ENCODE measurements around the gene FBXO34.

Gene FBXO34

GRCh38 chr14:55316564-55316963 is 45.3 kb downstream of the FBXO34 start (continued):
- no peak for TF ChIP-seq ZNF565 (CRISPR knock-in tag; conservative IDR thresholded peaks at IDR 0.05; ENCODE audit: low read depth)
- no peak for TF ChIP-seq ZFP30 (CRISPR knock-in tag; IDR thresholded peaks at IDR 0.05)
- no peak for TF ChIP-seq ZC3H10 (CRISPR knock-in tag; IDR thresholded peaks at IDR 0.05)
- TF ChIP-seq ZNF8 (CRISPR knock-in tag; IDR thresholded peaks at IDR 0.05): no peak
- TF ChIP-seq BACH2 (CRISPR knock-in tag; IDR thresholded peaks at IDR 0.05; ENCODE audit: borderline replicate concordance): no peak
- no peak for TF ChIP-seq ZNF70 (CRISPR knock-in tag; IDR thresholded peaks at IDR 0.05)
- TF ChIP-seq, protein P1, sequence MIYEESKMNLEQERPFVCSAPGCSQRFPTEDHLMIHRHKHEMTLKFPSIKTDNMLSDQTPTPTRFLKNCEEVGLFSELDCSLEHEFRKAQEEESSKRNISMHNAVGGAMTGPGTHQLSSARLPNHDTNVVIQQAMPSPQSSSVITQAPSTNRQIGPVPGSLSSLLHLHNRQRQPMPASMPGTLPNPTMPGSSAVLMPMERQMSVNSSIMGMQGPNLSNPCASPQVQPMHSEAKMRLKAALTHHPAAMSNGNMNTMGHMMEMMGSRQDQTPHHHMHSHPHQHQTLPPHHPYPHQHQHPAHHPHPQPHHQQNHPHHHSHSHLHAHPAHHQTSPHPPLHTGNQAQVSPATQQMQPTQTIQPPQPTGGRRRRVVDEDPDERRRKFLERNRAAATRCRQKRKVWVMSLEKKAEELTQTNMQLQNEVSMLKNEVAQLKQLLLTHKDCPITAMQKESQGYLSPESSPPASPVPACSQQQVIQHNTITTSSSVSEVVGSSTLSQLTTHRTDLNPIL (CRISPR knock-in tag; IDR thresholded peaks at IDR 0.05; ENCODE audit: low read depth): no peak
- no peak for TF ChIP-seq CSDC2 (CRISPR knock-in tag; IDR thresholded peaks at IDR 0.05)
- no peak for TF ChIP-seq SNAI2 (CRISPR knock-in tag; IDR thresholded peaks at IDR 0.05)

GRCh38 chr14:55317542-55318306 is 46.5 kb downstream of the FBXO34 start:
- no peak for ATAC-seq
- no peak for TF ChIP-seq CSDC2 (CRISPR knock-in tag; IDR thresholded peaks at IDR 0.05)
- TF ChIP-seq, protein P2, sequence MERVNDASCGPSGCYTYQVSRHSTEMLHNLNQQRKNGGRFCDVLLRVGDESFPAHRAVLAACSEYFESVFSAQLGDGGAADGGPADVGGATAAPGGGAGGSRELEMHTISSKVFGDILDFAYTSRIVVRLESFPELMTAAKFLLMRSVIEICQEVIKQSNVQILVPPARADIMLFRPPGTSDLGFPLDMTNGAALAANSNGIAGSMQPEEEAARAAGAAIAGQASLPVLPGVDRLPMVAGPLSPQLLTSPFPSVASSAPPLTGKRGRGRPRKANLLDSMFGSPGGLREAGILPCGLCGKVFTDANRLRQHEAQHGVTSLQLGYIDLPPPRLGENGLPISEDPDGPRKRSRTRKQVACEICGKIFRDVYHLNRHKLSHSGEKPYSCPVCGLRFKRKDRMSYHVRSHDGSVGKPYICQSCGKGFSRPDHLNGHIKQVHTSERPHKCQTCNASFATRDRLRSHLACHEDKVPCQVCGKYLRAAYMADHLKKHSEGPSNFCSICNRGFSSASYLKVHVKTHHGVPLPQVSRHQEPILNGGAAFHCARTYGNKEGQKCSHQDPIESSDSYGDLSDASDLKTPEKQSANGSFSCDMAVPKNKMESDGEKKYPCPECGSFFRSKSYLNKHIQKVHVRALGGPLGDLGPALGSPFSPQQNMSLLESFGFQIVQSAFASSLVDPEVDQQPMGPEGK (CRISPR knock-in tag; IDR thresholded peaks at IDR 0.05; ENCODE audit: borderline replicate concordance): no peak

DNA sequence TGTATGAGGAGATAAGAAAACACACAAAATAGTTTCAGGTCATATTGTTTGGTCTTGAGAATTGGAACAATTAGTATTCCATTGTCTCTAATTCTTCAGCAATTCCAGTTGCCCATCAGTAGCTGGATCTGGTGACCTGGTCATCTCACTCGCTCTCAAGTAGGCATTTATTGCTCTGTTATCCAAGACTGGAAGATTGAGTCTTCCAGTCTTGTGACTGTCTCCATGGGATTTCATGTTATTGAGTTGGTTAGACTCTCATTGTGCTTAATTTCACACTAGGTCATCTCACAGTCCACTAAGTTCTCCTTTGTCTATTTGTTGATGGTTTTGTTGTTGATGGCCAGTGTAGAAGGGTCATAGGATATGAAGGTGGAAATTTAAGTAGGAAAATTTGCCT is 47.5 kb downstream of the FBXO34 start:
- ATAC-seq: no peak

DNA sequence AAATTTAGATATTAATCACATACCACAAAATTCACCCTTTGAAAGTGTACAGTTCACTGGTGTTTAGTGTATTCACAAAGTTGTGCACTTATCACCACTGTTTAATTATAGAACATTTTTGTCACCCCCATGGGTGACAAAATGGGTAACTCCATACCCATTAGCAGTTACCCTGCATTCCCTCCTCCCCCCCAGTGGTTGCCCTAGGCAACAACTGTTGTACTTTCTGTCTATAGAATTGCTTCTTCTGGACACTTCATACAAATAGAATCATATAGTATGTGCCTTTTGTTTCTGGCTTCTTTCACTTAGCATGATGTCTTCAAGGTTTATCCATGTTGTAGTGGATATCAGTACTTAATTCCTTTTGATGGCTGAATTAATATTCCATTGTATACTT is 52.7 kb downstream of the FBXO34 start:
- TF ChIP-seq ZNF70 (CRISPR knock-in tag; IDR thresholded peaks at IDR 0.05): no peak
- ATAC-seq: no peak

More for the DNA sequence above, 47.5 kb downstream of the FBXO34 start:
- TF ChIP-seq, protein P3, sequence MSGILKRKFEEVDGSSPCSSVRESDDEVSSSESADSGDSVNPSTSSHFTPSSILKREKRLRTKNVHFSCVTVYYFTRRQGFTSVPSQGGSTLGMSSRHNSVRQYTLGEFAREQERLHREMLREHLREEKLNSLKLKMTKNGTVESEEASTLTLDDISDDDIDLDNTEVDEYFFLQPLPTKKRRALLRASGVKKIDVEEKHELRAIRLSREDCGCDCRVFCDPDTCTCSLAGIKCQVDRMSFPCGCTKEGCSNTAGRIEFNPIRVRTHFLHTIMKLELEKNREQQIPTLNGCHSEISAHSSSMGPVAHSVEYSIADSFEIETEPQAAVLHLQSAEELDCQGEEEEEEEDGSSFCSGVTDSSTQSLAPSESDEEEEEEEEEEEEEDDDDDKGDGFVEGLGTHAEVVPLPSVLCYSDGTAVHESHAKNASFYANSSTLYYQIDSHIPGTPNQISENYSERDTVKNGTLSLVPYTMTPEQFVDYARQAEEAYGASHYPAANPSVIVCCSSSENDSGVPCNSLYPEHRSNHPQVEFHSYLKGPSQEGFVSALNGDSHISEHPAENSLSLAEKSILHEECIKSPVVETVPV (CRISPR knock-in tag; IDR thresholded peaks at IDR 0.05): no peak

GRCh38 chr14:55324812-55325211 is 53.6 kb downstream of the FBXO34 start:
- ATAC-seq: no peak

DNA sequence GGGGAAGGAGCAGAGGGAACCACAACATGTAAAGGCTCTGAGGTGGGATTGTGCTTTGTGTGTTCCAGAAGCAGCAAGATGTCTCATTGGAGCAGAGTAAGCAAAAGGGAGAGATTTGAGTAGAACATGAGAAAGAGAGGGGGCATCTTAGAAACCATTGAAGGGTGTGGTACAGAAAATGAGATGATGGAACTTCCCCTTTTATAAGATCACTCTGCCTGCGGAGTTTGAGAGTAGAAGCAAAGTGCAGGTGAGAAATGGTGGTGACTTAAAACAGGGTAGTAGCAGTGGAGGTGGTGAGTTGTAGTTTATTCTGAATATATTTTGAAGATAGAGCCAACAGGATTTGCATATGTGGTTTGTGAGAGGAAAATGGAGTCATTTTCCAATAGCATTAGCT is 56.0 kb downstream of the FBXO34 start:
- no peak for ATAC-seq
- no peak for TF ChIP-seq ISL1 (CRISPR knock-in tag; IDR thresholded peaks at IDR 0.05)
- no peak for TF ChIP-seq ZNF8 (CRISPR knock-in tag; IDR thresholded peaks at IDR 0.05)
- no peak for TF ChIP-seq ESRRG (CRISPR knock-in tag; IDR thresholded peaks at IDR 0.05)
- TF ChIP-seq RARB (CRISPR knock-in tag; IDR thresholded peaks at IDR 0.05): no peak
- TF ChIP-seq ZNF70 (CRISPR knock-in tag; IDR thresholded peaks at IDR 0.05): no peak
- TF ChIP-seq TSHZ2 (CRISPR knock-in tag; IDR thresholded peaks at IDR 0.05): no peak
- no peak for TF ChIP-seq OSR1 (CRISPR knock-in tag; IDR thresholded peaks at IDR 0.05)
- TF ChIP-seq TOX (CRISPR knock-in tag; IDR thresholded peaks at IDR 0.05; ENCODE audit: borderline replicate concordance): no peak

More at GRCh38 chr14:55324812-55325211, 53.6 kb downstream of the FBXO34 start:
- TF ChIP-seq SNAI2 (CRISPR knock-in tag; IDR thresholded peaks at IDR 0.05): no peak
- TF ChIP-seq TSHZ2 (CRISPR knock-in tag; IDR thresholded peaks at IDR 0.05): no peak
